Measurements from ENCODE around the gene LAMA1.

The LAMA1 gene

GRCh38 chr18:7117390-7118355 is at the start of gene LAMA1:
Gene LAMA1, minus strand, starts transcription at chr18:7117797. Its CDS starts 77 bp downstream, at chr18:7117720.
- DNase-seq (ENCODE audit: extremely low read depth, low read depth), result no peak
- TF ChIP-seq CTCF (IDR thresholded peaks at IDR 0.05; ENCODE audit: low read depth, low read length), result no peak

DNA sequence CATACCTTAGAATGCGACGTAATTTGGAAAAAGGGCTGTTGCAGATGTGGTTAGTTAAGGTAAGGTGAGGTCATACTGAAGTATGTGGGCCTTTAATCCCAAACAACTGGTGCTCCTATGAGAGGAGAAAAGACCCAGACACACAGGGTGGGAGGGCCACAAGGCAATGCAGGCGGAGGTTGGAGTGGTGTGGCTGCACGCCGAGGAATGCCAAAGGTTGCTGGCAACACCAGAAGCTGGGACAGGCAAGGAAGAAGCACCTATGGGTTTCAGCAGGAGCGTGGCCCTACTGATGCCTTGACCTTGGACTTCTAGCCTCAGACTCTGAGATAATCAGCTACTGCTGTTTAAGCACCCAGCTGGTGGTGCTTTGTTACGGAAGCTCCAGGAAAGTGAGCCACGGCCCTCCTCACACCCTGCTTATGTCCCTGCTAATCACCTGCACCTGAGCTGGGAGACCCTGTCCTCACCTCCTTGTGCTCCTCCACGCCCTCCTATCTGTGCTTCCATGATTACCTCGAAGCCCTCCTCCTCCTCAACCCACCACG is 48.3 kb upstream of the LAMA1 start:
- TF ChIP-seq CTCF (IDR thresholded peaks at IDR 0.05; ENCODE audit: low read depth, low read length), result no peak

GRCh38 chr18:7164323-7165004 is 46.9 kb upstream of the LAMA1 start:
- DNase-seq (ENCODE audit: extremely low read depth, low read depth), result no peak
- TF ChIP-seq CTCF (IDR thresholded peaks at IDR 0.05; ENCODE audit: low read depth, low read length), result peak; percentile 37

More for the DNA sequence above, 48.3 kb upstream of the LAMA1 start:
- DNase-seq (ENCODE audit: extremely low read depth, low read depth), result no peak

- TF ChIP-seq CTCF (IDR thresholded peaks at IDR 0.05; ENCODE audit: low read depth, low read length), result no peak
- DNase-seq (ENCODE audit: extremely low read depth, low read depth), result no peak
Observed at GRCh38 chr18:7158216-7158615, 40.6 kb upstream of the LAMA1 start.

GRCh38 chr18:7157760-7158159 is 40.2 kb upstream of the LAMA1 start:
- TF ChIP-seq CTCF (IDR thresholded peaks at IDR 0.05; ENCODE audit: low read depth, low read length), result no peak
- no peak for DNase-seq (ENCODE audit: extremely low read depth, low read depth)

DNA sequence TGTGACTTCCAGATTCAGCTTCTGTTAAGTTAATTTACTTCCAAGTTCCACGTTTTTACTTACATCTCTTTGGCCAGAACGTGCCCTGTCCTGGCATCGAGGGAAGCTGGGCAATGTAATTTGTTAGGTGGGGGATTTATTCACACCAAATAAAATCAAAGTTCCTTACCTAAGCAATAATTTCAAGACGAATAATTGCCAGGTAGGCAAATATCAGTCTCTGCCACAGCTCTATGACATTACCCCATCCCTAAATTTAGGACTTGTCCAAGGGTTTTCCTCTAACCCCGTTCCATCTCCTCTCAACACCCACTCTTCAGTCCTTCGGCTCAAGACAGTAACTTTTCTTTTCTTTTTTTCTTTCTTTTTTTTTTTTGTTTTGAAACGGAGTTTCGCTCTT is 38.3 kb upstream of the LAMA1 start:
- no peak for DNase-seq (ENCODE audit: extremely low read depth, low read depth)
- TF ChIP-seq CTCF (IDR thresholded peaks at IDR 0.05; ENCODE audit: low read depth, low read length), result no peak

- DNase-seq (ENCODE audit: extremely low read depth, low read depth), result no peak
Observed at GRCh38 chr18:7155092-7155491, 37.5 kb upstream of the LAMA1 start.

More at GRCh38 chr18:7155092-7155491, 37.5 kb upstream of the LAMA1 start:
- TF ChIP-seq CTCF (IDR thresholded peaks at IDR 0.05; ENCODE audit: low read depth, low read length), result no peak
